ENCODE results near the gene PARVA. TPM values are rescaled to one million over a fixed set of nuclear protein-coding genes. Genes with fewer than 3 reads are reported as not detected.

PARVA gene
- total RNA-seq, 2 experiments from 2014 or later: not detected

DNA sequence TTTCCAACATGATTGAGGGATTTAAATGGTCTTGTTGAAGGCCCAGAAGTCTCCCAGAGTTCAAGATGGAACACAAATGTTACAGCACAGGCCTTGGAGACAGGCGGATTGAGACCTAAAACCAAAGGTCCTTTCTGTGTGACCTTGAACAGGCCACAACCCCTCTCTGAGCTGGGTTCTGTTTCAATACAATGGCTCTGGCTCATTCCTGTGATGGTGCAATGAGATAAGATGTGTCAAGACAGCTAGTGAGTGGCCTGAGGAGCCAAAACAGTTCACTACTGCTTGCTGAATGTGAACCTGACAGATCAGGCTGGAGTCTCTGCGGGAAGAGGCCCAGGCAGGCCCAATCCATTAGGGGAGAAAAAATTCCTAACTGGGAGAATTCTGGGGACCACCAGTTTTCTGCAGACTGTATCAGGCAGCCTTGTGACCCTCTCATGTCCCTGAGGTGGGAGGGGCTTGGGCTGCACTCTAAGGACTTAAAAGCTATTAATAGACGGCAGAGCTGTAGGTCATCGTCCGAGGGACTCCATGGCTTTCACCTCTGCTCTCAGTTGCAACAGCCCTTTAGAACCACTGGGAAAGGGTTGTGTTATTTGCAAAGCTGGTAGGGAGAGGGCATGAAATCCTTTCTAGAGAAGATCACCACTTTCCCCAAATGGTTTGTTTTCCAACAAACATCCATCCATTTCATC is 170.7 kb downstream of the PARVA start:
- ChIA-PET POLR2A (no interaction called here), CTCF (ENCODE audit: unreplicated experiment) (no interaction called here)
- no peaks in the 10 kb centered on the region for H3K9me2 ChIP-seq (ENCODE audit: insufficient read depth, low read length)
- H3K4me3 ChIP-seq (ENCODE audit: low read depth, low read length, poor library complexity, severe bottlenecking): no peak overlapping the region
- no peaks in the 10 kb centered on the region for H3K36me3 ChIP-seq (ENCODE audit: insufficient read depth, low read length)
- intact Hi-C loops (cut with micrococcal nuclease; ENCODE audit: unreplicated experiment): no loop called here
- H3K79me2 ChIP-seq (ENCODE audit: insufficient read depth, low read depth, low read length): no peaks in the 10 kb centered on the region
- TF ChIP-seq, protein P1, sequence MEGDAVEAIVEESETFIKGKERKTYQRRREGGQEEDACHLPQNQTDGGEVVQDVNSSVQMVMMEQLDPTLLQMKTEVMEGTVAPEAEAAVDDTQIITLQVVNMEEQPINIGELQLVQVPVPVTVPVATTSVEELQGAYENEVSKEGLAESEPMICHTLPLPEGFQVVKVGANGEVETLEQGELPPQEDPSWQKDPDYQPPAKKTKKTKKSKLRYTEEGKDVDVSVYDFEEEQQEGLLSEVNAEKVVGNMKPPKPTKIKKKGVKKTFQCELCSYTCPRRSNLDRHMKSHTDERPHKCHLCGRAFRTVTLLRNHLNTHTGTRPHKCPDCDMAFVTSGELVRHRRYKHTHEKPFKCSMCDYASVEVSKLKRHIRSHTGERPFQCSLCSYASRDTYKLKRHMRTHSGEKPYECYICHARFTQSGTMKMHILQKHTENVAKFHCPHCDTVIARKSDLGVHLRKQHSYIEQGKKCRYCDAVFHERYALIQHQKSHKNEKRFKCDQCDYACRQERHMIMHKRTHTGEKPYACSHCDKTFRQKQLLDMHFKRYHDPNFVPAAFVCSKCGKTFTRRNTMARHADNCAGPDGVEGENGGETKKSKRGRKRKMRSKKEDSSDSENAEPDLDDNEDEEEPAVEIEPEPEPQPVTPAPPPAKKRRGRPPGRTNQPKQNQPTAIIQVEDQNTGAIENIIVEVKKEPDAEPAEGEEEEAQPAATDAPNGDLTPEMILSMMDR (conservative IDR thresholded peaks at IDR 0.05; ENCODE audit: low read length): no peak
- no peak for TF ChIP-seq EZH2phosphoT487 (IDR thresholded peaks at IDR 0.05; ENCODE audit: borderline replicate concordance, low read depth, low read length)
- no peaks in the 10 kb centered on the region for H4K20me1 ChIP-seq (ENCODE audit: insufficient read depth, low read length)
- no TSS peak for BruUV-seq (replicated peaks)
- H3K4me1 ChIP-seq (ENCODE audit: insufficient read depth, low read length, poor library complexity, severe bottlenecking): no peaks in the 10 kb centered on the region
- no peak overlapping the region for H2AFZ ChIP-seq (ENCODE audit: low read length)
- no peak for DNase-seq (ENCODE audit: low spot score)
- H3K9me3 ChIP-seq (ENCODE audit: low read length): no peaks in the 10 kb centered on the region
- no peak overlapping the region for H3K27ac ChIP-seq (ENCODE audit: low read depth, low read length, poor library complexity, severe bottlenecking)
- no peak overlapping the region for H3K4me2 ChIP-seq (ENCODE audit: low read length)

DNA sequence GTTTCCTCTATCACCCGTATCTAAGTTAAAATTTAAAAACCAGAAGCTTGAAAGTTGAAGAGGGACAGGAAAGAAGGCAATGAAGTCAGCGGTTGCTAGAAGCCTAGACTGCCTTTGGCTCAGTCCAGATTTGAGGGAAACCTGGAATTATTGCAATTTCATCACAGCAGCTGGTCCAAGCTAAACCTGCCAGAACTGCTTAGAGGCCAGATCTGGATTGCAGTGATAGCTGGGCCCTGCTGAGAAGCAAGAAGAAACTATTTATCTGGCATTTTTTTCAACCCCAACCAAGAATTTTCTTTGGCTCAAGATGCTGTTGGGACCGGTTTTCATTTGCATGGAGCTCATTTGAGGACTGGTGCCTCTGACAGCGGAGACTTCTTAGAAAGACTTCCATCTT is 175.3 kb downstream of the PARVA start:
- H3K4me1 ChIP-seq (ENCODE audit: insufficient read depth, low read length, poor library complexity, severe bottlenecking): no peaks in the 10 kb centered on the region
- TF ChIP-seq, protein P1 (conservative IDR thresholded peaks at IDR 0.05; ENCODE audit: low read length): no peak
- TF ChIP-seq EZH2phosphoT487 (IDR thresholded peaks at IDR 0.05; ENCODE audit: borderline replicate concordance, low read depth, low read length): no peak
- H2AFZ ChIP-seq (ENCODE audit: low read length): no peak overlapping the region
- intact Hi-C loops (cut with micrococcal nuclease; ENCODE audit: unreplicated experiment): no loop called here
- no peaks in the 10 kb centered on the region for H3K9me3 ChIP-seq (ENCODE audit: low read length)
- no peaks in the 10 kb centered on the region for H3K36me3 ChIP-seq (ENCODE audit: insufficient read depth, low read length)
- no peak overlapping the region for H3K4me2 ChIP-seq (ENCODE audit: low read length)
- DNase-seq (ENCODE audit: low spot score): no peak
- no peak overlapping the region for H3K27ac ChIP-seq (ENCODE audit: low read depth, low read length, poor library complexity, severe bottlenecking)
- no TSS peak for BruUV-seq (replicated peaks)
- CTCF ChIA-PET (ENCODE audit: unreplicated experiment): no interaction called here
- H4K20me1 ChIP-seq (ENCODE audit: insufficient read depth, low read length): no peaks in the 10 kb centered on the region
- POLR2A ChIA-PET: interaction anchor here (0.7 kb wide), 1 partner anchor 497 kb away, joined by 3 read pairs; no protein-coding TSS in a partner anchor
- no peak overlapping the region for H3K4me3 ChIP-seq (ENCODE audit: low read depth, low read length, poor library complexity, severe bottlenecking)
- no peaks in the 10 kb centered on the region for H3K79me2 ChIP-seq (ENCODE audit: insufficient read depth, low read depth, low read length)
- H3K9me2 ChIP-seq (ENCODE audit: insufficient read depth, low read length): no peaks in the 10 kb centered on the region

DNA sequence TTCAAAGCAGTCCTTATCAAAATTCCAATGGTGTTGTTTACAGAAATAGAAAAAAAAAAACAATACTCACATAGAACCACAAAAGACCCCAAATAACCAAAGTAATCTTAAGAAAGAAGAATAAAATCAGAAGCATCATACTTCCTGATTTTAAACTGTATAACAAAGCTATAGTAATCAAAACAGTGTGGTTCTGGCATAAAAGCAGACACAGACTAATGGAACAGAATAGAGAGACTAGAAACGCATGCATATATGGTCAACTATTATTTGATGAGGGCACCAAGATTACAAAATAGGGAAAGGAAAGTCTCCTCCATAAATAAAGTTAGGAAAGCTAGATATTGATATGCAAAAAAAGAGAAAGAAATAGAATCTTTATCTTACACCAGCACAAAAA is 176.8 kb downstream of the PARVA start:
- Histone ChIP-seq H3K36me3 (ENCODE audit: insufficient read depth, low read length) (no peaks in the 10 kb centered on the region), H3K4me1 (ENCODE audit: insufficient read depth, low read length, poor library complexity, severe bottlenecking) (no peaks in the 10 kb centered on the region), H3K4me2 (ENCODE audit: low read length) (no peak overlapping the region), H3K9me3 (ENCODE audit: low read length) (no peaks in the 10 kb centered on the region), H3K27ac (ENCODE audit: low read depth, low read length, poor library complexity, severe bottlenecking) (no peak overlapping the region), H3K79me2 (ENCODE audit: insufficient read depth, low read depth, low read length) (no peaks in the 10 kb centered on the region), H3K4me3 (ENCODE audit: low read depth, low read length, poor library complexity, severe bottlenecking) (no peak overlapping the region), H4K20me1 (ENCODE audit: insufficient read depth, low read length) (no peaks in the 10 kb centered on the region), H3K9me2 (ENCODE audit: insufficient read depth, low read length) (no peaks in the 10 kb centered on the region), H2AFZ (ENCODE audit: low read length) (no peak overlapping the region)
- ChIA-PET POLR2A (no interaction called here), CTCF (ENCODE audit: unreplicated experiment) (no interaction called here)
- no peak for DNase-seq (ENCODE audit: low spot score)
- BruUV-seq (replicated peaks): no TSS peak
- intact Hi-C loops (cut with micrococcal nuclease; ENCODE audit: unreplicated experiment): no loop called here
- TF ChIP-seq, protein P1 (conservative IDR thresholded peaks at IDR 0.05; ENCODE audit: low read length): no peak
- TF ChIP-seq EZH2phosphoT487 (IDR thresholded peaks at IDR 0.05; ENCODE audit: borderline replicate concordance, low read depth, low read length): no peak
